ENCODE measurements around the gene APBA1. TPM values are rescaled to one million over a fixed set of nuclear protein-coding genes. Genes with fewer than 3 reads are reported as not detected.

Gene APBA1
- total and polyA plus RNA-seq, 9 of the 15 experiments (the other 6 are each of a cell fraction or from before 2014, with no cell fraction given): 0.01 to 0.02 TPM; not detected in 7

DNA sequence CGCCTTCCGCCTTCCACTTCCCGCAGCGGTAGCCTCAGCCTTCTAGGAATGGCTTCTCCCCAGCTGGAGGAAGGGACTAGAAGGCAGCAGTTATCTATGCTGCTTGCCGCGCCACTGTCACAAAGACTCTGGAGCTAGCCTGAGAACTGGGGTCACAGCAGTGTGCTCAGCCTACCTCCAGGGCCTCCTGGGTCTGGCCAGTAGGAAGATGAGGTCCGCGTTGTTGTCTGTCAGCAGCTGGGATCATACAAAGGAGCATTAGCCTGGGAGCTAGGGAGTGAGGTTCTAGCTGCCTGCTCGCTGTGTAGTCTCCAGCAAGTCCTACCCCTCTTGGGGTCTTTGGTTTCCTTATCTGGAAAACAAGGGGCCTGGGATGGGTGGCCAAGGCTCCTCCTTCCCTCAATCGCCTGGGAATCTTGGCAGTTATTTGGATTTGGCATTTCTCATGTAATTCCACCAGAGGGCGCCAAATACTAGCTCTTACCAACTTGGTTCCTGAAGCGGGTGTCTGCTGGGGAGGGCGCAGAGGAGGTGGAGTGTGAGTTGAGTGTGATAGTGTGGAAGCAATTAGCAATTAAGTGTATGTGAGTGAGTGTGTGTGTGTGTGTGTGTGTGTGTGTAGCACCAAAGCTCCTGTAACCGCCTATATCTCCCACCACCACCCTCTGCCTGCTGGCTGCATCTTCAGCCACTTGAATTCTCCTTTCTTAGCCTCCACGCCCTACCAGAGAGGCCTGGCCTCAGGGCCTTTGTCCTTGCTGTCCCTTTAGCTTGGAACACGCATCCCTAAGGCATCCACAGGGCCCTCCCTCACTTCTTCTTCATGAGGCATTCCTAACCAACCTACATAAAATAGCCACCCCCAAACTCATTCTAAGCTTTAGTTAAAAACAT lies 250.0 kb downstream of the APBA1 start:
- FAIRE-seq (peak; percentile 90), DNase-seq (ENCODE audit: extremely low read depth in 1 of 4, low spot score in 3 of 4) (peak; percentile 54 to 70 (median 61)), ATAC-seq (peak; percentile 83)
- H3K4me3 ChIP-seq: no peak overlapping the region
- no peaks in the 10 kb centered on the region for H3K9me3 ChIP-seq (replicated peaks; ENCODE audit: control insufficient read depth, insufficient read depth, low read depth, low read length)
- H3K36me3 ChIP-seq (ENCODE audit: control insufficient read depth, insufficient read depth, low read length): no peaks in the 10 kb centered on the region
- H3K27me3 ChIP-seq (ENCODE audit: control insufficient read depth in 2 of 2, insufficient read depth in 2 of 2, low read length in 2 of 2): peaks cover 2 to 15% of the 10 kb centered on the region in 2 experiments; a peak in 2 of 5 replicates
- no peak overlapping the region for H2AFZ ChIP-seq (ENCODE audit: low read depth, low read length)
- no peak overlapping the region for H3K27ac ChIP-seq (ENCODE audit: extremely low read depth, low read depth, low read length)
- H4K20me1 ChIP-seq (replicated peaks; ENCODE audit: control insufficient read depth, insufficient read depth, low read length): no peaks in the 10 kb centered on the region
- CTCF ChIA-PET (ENCODE audit: low intra/inter-chr PET ratio): interaction anchor here (0.6 to 1.6 kb wide), 4 partner anchors 456 to 549 kb away, joined by 3 to 13 read pairs (median 5); no protein-coding TSS in a partner anchor
- no peak overlapping the region for H3K4me2 ChIP-seq (ENCODE audit: insufficient read depth, low read length)
- in situ Hi-C loops (cut with MboI): loop anchor here (10.0 kb wide), 1 partner anchor 513 kb away; no protein-coding TSS in a partner anchor
- no peaks in the 10 kb centered on the region for H3K79me2 ChIP-seq (ENCODE audit: control insufficient read depth, insufficient read depth, low read length)
- no peaks in the 10 kb centered on the region for H3K9me1 ChIP-seq (ENCODE audit: control insufficient read depth, insufficient read depth, low read length)
- H3K4me1 ChIP-seq (replicated peaks in 1 of 2; ENCODE audit: control insufficient read depth in 2 of 2, insufficient read depth in 2 of 2, low read length in 2 of 2): no peaks in the 10 kb centered on the region
- WGBS (ENCODE audit: insufficient coverage, low coverage, missing lambda C conversion rate): 23% methylated on average over 16 of the region's 16 CpGs
- POLR2A ChIA-PET: interaction anchor here (0.6 to 0.9 kb wide), 2 partner anchors 33 to 44 kb away, joined by 3 read pairs; no protein-coding TSS in a partner anchor
- H3K9ac ChIP-seq (ENCODE audit: insufficient read depth in 1 of 2, low read depth in 2 of 2, low read length in 2 of 2): no peak overlapping the region
- no TSS peak for BruUV-seq (replicated peaks)
- intact Hi-C loops (cut with micrococcal nuclease): loop anchor here (2.0 to 5.0 kb wide), 3 partner anchors 127 to 509 kb away; no protein-coding TSS in a partner anchor
- TF ChIP-seq RAD21 (CRISPR knock-in tag; conservative IDR thresholded peaks at IDR 0.05 in 1 of 2, IDR thresholded peaks at IDR 0.05 in 1 of 2) (peak; percentile 71 to 89), GATAD2B (IDR thresholded peaks at IDR 0.05; ENCODE audit: borderline replicate concordance) (no peak), ARID2 (IDR thresholded peaks at IDR 0.05) (peak; percentile 69; the same call in 1 of the 2 replicates), STAG1 (CRISPR knock-in tag; IDR thresholded peaks at IDR 0.05; ENCODE audit: borderline replicate concordance) (peak; percentile 63; the same call in 1 of the 2 replicates), ZNF764 (CRISPR knock-in tag; IDR thresholded peaks at IDR 0.05; ENCODE audit: low read depth) (no peak), CC2D1A (IDR thresholded peaks at IDR 0.05) (peak; percentile 59; the same call in 1 of the 2 replicates), TAF9B (IDR thresholded peaks at IDR 0.05; ENCODE audit: partially characterized antibody) (no peak)
- TF ChIP-seq, protein P1, sequence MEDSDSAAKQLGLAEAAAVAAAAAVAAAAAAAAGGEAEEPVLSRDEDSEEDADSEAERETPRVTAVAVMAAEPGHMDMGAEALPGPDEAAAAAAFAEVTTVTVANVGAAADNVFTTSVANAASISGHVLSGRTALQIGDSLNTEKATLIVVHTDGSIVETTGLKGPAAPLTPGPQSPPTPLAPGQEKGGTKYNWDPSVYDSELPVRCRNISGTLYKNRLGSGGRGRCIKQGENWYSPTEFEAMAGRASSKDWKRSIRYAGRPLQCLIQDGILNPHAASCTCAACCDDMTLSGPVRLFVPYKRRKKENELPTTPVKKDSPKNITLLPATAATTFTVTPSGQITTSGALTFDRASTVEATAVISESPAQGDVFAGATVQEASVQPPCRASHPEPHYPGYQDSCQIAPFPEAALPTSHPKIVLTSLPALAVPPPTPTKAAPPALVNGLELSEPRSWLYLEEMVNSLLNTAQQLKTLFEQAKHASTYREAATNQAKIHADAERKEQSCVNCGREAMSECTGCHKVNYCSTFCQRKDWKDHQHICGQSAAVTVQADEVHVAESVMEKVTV (CRISPR knock-in tag; IDR thresholded peaks at IDR 0.05): peak; percentile 46; the same call in 1 of the 2 replicates
- TF ChIP-seq, protein P2, sequence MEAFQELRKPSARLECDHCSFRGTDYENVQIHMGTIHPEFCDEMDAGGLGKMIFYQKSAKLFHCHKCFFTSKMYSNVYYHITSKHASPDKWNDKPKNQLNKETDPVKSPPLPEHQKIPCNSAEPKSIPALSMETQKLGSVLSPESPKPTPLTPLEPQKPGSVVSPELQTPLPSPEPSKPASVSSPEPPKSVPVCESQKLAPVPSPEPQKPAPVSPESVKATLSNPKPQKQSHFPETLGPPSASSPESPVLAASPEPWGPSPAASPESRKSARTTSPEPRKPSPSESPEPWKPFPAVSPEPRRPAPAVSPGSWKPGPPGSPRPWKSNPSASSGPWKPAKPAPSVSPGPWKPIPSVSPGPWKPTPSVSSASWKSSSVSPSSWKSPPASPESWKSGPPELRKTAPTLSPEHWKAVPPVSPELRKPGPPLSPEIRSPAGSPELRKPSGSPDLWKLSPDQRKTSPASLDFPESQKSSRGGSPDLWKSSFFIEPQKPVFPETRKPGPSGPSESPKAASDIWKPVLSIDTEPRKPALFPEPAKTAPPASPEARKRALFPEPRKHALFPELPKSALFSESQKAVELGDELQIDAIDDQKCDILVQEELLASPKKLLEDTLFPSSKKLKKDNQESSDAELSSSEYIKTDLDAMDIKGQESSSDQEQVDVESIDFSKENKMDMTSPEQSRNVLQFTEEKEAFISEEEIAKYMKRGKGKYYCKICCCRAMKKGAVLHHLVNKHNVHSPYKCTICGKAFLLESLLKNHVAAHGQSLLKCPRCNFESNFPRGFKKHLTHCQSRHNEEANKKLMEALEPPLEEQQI (IDR thresholded peaks at IDR 0.05): no peak
- TF ChIP-seq, protein P3, sequence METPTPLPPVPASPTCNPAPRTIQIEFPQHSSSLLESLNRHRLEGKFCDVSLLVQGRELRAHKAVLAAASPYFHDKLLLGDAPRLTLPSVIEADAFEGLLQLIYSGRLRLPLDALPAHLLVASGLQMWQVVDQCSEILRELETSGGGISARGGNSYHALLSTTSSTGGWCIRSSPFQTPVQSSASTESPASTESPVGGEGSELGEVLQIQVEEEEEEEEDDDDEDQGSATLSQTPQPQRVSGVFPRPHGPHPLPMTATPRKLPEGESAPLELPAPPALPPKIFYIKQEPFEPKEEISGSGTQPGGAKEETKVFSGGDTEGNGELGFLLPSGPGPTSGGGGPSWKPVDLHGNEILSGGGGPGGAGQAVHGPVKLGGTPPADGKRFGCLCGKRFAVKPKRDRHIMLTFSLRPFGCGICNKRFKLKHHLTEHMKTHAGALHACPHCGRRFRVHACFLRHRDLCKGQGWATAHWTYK (CRISPR knock-in tag; IDR thresholded peaks at IDR 0.05): no peak
- TF ChIP-seq, protein P4, sequence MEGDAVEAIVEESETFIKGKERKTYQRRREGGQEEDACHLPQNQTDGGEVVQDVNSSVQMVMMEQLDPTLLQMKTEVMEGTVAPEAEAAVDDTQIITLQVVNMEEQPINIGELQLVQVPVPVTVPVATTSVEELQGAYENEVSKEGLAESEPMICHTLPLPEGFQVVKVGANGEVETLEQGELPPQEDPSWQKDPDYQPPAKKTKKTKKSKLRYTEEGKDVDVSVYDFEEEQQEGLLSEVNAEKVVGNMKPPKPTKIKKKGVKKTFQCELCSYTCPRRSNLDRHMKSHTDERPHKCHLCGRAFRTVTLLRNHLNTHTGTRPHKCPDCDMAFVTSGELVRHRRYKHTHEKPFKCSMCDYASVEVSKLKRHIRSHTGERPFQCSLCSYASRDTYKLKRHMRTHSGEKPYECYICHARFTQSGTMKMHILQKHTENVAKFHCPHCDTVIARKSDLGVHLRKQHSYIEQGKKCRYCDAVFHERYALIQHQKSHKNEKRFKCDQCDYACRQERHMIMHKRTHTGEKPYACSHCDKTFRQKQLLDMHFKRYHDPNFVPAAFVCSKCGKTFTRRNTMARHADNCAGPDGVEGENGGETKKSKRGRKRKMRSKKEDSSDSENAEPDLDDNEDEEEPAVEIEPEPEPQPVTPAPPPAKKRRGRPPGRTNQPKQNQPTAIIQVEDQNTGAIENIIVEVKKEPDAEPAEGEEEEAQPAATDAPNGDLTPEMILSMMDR (IDR thresholded peaks at IDR 0.05 in 2 of 3, conservative IDR thresholded peaks at IDR 0.05 in 1 of 3; ENCODE audit: insufficient read depth in 2 of 3, low read depth in 1 of 3, low read length in 3 of 3): peak; percentile 68 to 81 (median 76)
